HG02588 (cell line): Measurements from ENCODE around the gene GHR.

Experiments
- ATAC-seq: cut with Tn5 transposase; IDR thresholded peaks from one replicate; pipeline ENCODE4 v1.9.1; 2021; ENCODE audit warnings: mild to moderate bottlenecking, moderate library complexity; ENCODE audit not compliant: unreplicated experiment

Gene GHR

DNA sequence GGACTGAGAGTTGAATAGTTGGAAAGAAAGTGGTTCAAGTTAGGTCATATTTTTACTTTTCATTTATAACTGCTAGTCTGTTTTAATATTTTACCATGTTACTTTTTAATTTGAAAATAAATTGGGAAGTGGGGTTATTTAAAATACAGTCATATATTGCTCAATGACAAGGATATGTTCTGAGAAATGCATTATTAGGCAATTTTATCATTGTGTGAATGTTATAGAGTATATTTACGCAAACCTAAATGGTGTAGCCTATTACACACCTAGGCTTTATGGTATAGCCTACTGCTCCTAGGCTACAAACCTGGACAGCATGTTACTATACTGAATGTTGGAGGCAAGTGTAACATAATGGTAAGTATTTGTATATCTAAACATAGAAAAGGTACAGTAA is 338.6 kb downstream of the GHR start:
- ATAC-seq, result no peak

DNA sequence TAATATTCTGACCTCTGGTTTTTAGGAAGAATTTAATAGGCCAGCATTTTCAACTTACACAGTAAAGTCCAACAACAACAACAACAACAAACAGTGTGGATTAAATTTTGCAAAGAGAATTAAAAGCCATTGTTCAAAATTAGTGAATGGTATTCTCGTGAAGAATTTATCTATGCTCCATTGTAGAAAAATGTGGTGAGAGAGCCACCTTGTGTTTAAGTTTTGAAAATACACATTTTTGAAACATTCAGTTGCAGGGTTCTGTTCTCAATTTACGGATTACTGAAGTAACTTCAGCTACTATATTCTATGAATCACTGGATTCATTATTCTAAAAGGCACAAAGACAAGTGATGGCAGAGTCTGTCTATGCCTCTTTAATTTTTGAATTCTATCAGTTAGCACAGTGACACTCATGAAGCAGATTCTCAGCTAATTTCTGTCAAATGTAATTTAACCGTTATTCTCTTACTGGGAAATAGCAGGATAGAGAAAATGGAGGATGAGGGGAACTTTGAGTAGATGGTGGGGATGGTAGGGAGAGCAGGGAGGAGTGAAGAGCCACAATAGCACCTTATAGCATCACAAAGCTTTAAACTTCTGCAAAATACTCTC is 344.4 kb downstream of the GHR start:
- ATAC-seq, result no peak

DNA sequence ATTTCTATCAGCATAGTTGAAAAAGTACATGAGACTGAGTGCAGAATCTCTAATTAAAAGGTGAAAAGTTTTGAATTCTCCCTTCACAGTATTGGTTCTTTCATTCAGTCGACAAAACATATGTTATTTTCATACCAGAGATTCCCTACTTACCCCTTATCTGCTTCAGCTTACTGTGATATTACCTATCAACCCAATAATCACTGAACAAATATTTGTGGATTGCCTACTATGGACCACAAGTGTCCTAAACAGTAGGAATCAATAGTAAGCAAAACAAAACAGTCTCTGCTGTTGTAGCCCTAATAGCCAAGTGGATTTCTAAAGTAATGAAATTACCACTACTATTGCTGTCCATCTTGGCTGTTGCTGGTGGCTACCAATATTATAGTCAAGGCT is 344.9 kb downstream of the GHR start:
- ATAC-seq, result no peak

DNA sequence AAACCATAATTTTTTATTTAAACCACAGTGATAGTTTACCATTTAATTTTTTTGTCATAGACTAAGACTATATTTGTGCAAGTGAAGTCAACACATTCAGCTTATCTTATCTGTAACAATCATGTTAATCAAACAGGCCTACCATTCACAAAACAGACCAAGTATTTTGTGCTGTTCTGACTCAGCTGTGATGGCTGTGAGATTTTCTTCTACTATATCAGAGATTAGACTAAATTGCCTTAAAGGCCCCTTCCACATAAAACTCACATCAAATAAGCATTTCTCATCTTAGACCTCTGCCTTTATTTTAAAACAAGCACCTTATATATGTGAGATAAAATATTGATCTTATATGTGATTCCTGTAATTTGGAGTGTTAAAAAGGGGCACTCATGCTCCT is 346.8 kb downstream of the GHR start:
- no peak for ATAC-seq
